Ovary (tissue), 3 donors: ENCODE data around the gene OSBPL5.
"Not testable (repeated sequence)": the region's sequence is repeated elsewhere in the genome, so short reads cannot be mapped to it uniquely, and the experiment has no call there.

Source experiments
- CTCF ChIP-seq, 3 donors: fragments of 450-650 bp in 2 of 3; fragments of 200-600 bp in 1 of 3; IDR thresholded peaks; one replicate each; pipeline versions ENCODE4 v1.5.1 to v1.8.0; 2016 to 2022; ENCODE audit warnings: antibody characterized with exemption in 3 of 3, mild to moderate bottlenecking in 1 of 3
- POLR2A ChIP-seq: fragments of 450-650 bp; IDR thresholded peaks from one replicate; pipeline ENCODE4 v1.6.1; 2017; ENCODE audit warnings: antibody characterized with exemption, mild to moderate bottlenecking, moderate library complexity
- donor health status: DM: no; HTN: no; CAD: no.

GRCh38 chr11:3066308-3066707, 98.8 kb downstream of the OSBPL5 start:
- not testable (repeated sequence) for TF ChIP-seq CTCF (IDR thresholded peaks at IDR 0.05); POLR2A
